Mucosa of descending colon (tissue), 3 donors: ENCODE data around the gene ARL6IP5. TPM values are rescaled to one million over a fixed set of nuclear protein-coding genes. Genes with fewer than 3 reads are reported as not detected.

ENCODE experiments used
- ATAC-seq: fragments of 200-7000 bp; cut with Tn5 transposase; one replicate; pipeline ENCODE4 v1.9.1; 2020; ENCODE audit warnings: mild to moderate bottlenecking, moderate library complexity
- DNase-seq, 3 donors: peaks; one replicate each; pipeline ENCODE4 v3.0.0-alpha.2; 2020
- H3K36me3 ChIP-seq: fragments of 200-600 bp; one replicate; pipeline ENCODE4 v1.8.0; 2021; ENCODE audit warnings: low read depth, mild to moderate bottlenecking
- H3K4me1 ChIP-seq: fragments of 200-600 bp; one replicate; pipeline ENCODE4 v1.8.0; 2021; ENCODE audit warnings: low read depth, mild to moderate bottlenecking
- H3K4me3 ChIP-seq: fragments of 200-600 bp; one replicate; pipeline ENCODE4 v1.8.0; 2021; ENCODE audit warnings: mild to moderate bottlenecking
- H3K9me3 ChIP-seq: fragments of 200-600 bp; one replicate; pipeline ENCODE4 v1.8.0; 2021; ENCODE audit warnings: mild to moderate bottlenecking
- CTCF ChIP-seq: fragments of 200-600 bp; IDR thresholded peaks from one replicate; pipeline ENCODE4 v1.8.0; 2022; ENCODE audit warnings: antibody characterized with exemption, mild to moderate bottlenecking
- intact Hi-C, 2 donors: fragments of 100-400 bp; cut with DNase I in 1 of 2; cut with micrococcal nuclease in 1 of 2; formaldehyde crosslinking; loops; one replicate each; pipeline versions ENCODE4 v1.11.0 to v1.11.1; 2022; cut with DNase I, micrococcal nuclease
- long read RNA-seq, 2 donors: library from polyadenylated mRNA; unstranded; transcript quantifications; one replicate each; pipeline ENCODE4 v2.0.0, GENCODE V29; 2019 to 2021
- total RNA-seq, 3 donors: library from RNA; stranded (reverse); fragmentation: NEBNext Ultra II Directional in 2 of 3; extraction: Animal tissue kit (Norgen Biotek cat#: 25700) in 2 of 3; gene quantifications; one replicate each; pipeline versions ENCODE4 v1.2.1 to v1.2.4, GENCODE V29; 2021 to 2023
- donor health status: DM: no; HTN: no; CAD: no; lungs with moderate emphysema.
- donor health status: DM: no; HTN: no; CAD: no.
- donor health status: DM: no; HTN: yes; CAD: no.

ARL6IP5 gene
- 100 to 1,000 TPM; 111 to 129 (median 119) TPM for total RNA-seq
- long read RNA-seq, donor 1, transcript ARL6IP5-201 (3 exons, 2,101 nt): major isoform, 258 of 266 reads
- long read RNA-seq, donor 1, partial matches to known transcripts: 4 of 266 reads
- long read RNA-seq, donor 1, other reads (novel, unspliced or antisense): 4 of 266 reads
- long read RNA-seq, donor 2, transcript ARL6IP5-201 (3 exons, 2,101 nt): major isoform, 160 of 172 reads
- long read RNA-seq, donor 2, partial matches to known transcripts: 1 of 172 reads
- long read RNA-seq, donor 2, other reads (novel, unspliced or antisense): 11 of 172 reads

- Histone ChIP-seq H3K4me1 (peaks cover 44% of the 10 kb centered on the region), H3K9me3 (no peaks in the 10 kb centered on the region), H3K36me3 (no peaks in the 10 kb centered on the region), H3K4me3 (peak within 1 kb of the TSS; percentile 76)
- peak; percentile 78 for ATAC-seq
- peak; percentile 95 to 97 (median 95) for DNase-seq
- intact Hi-C loops: no loop called here
- TF ChIP-seq CTCF: no peak
Observed at GRCh38 chr3:69084326-69085167, at the start of gene ARL6IP5. Gene ARL6IP5 (plus strand): TSS chr3:69084937. CDS start chr3:69085048, 111 bp downstream.

GRCh38 chr3:69044608-69045007 is 40.1 kb upstream of the ARL6IP5 start:
- no peak for TF ChIP-seq CTCF
- peaks cover 5% of the 10 kb centered on the region for H3K4me1 ChIP-seq
- ATAC-seq (no peak), DNase-seq (no peak)
- no peaks in the 10 kb centered on the region for H3K36me3 ChIP-seq
- H3K9me3 ChIP-seq: no peaks in the 10 kb centered on the region
- intact Hi-C loops: no loop called here
- H3K4me3 ChIP-seq: no peak overlapping the region

- no peak for TF ChIP-seq CTCF
- no peak for ATAC-seq
- intact Hi-C loops: no loop called here
- no peak overlapping the region for H3K4me3 ChIP-seq
- H3K36me3 ChIP-seq: no peaks in the 10 kb centered on the region
- DNase-seq: no peak
- peaks cover 23% of the 10 kb centered on the region for H3K4me1 ChIP-seq
- H3K9me3 ChIP-seq: no peaks in the 10 kb centered on the region
Observed at GRCh38 chr3:69048990-69049389, 35.7 kb upstream of the ARL6IP5 start.

- TF ChIP-seq CTCF: no peak
- DNase-seq (peak; percentile 96 to 99 (median 98)), ATAC-seq (peak; percentile 96)
- H3K4me1 ChIP-seq: peaks cover 23% of the 10 kb centered on the region
- no peaks in the 10 kb centered on the region for H3K9me3 ChIP-seq
- H3K4me3 ChIP-seq: peak within 1 kb of the TSS; percentile 75
- intact Hi-C loops: no loop called here
- no peaks in the 10 kb centered on the region for H3K36me3 ChIP-seq
Observed at GRCh38 chr3:69051756-69052471, 32.8 kb upstream of the ARL6IP5 start, which contains the start of gene TMF1. Gene TMF1 (minus strand): TSS chr3:69052333. CDS start chr3:69052086, 247 bp downstream.

GRCh38 chr3:69052472-69052898 is 32.3 kb upstream of the ARL6IP5 start:
- ATAC-seq (no peak), DNase-seq (no peak)
- peak overlapping the region; percentile 75 for H3K4me3 ChIP-seq
- no peaks in the 10 kb centered on the region for H3K36me3 ChIP-seq
- intact Hi-C loops: no loop called here
- TF ChIP-seq CTCF: no peak
- H3K4me1 ChIP-seq: peaks cover 23% of the 10 kb centered on the region
- no peaks in the 10 kb centered on the region for H3K9me3 ChIP-seq
